Measurements from ENCODE around the gene MTHFR. TPM values are rescaled to one million over a fixed set of nuclear protein-coding genes. Genes with fewer than 3 reads are reported as not detected.

Gene MTHFR
- polyA plus RNA-seq, 3 donors: 8.2 to 16.1 (median 14.0) TPM

DNA sequence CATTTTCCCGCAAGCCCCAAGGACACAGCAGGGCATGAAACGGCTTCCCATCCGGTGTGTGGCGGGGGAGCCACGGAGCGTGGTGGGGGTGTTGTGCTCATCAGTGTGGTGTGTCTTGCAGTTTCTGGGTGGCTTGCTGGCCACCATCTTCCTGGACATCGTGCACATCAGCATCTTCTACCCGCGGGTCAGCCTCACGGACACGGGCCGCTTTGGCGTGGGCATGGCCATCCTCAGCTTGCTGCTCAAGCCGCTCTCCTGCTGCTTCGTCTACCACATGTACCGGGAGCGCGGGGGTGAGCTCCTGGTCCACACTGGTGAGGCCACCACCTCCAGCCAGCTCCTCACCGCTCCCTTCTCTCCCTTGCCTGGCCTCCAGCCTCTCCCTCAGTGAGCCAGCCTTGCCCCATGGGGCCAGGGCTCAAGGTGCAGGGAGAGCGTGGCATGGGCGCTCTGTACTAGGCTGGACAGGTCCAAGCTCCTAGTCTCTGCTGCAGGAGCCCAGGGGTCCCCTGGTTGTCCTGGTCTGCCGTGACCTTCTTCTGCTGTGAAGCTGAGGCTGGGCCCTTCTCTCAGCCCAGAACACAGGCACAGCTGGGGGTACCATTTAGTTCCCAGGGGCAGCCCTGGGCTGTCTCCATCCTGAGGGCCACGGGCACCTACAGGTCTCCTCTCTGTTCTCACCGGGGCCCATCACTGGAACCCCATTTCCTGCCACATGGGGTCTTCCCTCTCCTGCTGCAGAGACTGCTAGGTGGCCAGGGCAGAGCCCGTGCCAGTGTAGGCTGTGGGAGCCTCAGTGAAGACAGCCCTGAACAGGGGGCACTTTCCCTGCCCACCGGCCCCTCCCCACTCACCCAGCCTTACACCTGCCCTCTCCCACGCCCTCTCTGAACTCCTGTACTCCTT, 57.2 kb downstream of the MTHFR start:
- WGBS, 3 donors: 86 to 93% (median 92%) methylated on average over 26 to 27 of the region's 27 CpGs
- H3K27ac ChIP-seq (ENCODE audit: low read depth, low read length): no peak overlapping the region

DNA sequence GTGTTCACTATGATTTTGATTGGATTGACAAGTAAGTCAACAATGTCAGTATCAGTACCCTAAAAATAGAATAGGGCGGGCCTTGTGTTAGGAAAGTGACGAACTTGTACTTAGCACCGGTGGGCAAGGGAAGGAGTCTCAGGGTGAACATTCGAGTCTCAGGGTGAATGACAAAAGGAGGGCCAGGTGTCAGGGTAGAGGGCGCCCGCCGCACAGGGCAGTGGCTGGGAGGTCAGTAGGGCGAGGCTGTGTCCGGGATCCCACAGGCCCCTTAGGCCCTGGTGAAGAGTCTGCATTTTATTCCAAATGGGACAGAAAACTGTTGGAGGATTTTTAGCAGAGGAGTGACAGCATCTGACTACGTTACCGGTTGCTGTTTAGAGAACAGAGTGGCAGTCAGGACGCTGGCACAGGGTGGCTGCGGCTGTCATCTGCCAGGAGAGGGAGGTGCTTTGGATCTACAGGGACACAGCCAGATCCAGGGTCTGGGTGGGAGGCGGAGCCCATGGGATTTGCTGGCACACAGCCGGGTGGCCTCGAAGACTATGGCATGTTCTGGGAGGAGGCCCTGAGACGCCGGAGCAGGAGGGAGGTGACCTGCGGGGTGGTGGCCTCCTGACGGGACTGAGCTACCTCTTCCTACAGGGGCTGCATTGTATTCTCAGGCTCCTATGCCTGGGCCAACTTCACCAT, 58.8 kb downstream of the MTHFR start:
- H3K27ac ChIP-seq (ENCODE audit: low read depth, low read length): no peak overlapping the region
- 38 to 89% (median 88%) methylated on average over 20 of the region's 20 CpGs for WGBS, 3 donors

DNA sequence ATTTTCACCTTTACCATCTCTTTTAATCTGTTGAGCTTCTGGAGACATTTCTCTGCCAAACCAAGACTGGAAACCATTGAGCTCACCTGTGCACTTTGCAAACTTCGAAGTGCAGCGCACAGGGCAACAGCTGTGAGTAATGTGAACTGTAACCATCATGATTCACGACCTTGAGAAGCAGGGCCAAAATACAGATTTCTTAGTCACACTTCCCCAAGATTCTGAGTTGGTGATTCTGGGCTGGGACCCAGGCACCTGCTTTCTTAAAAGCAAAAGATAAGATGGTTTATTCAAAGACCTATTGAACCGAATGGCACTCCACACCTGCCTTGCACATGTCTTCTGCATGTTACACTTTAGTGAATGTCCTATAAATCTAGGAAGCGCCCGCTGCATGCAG, 59.7 kb downstream of the MTHFR start:
- 40 to 86% (median 83%) methylated on average over 6 of the region's 6 CpGs for WGBS, 3 donors
- no peak overlapping the region for H3K27ac ChIP-seq (ENCODE audit: low read depth, low read length)

DNA sequence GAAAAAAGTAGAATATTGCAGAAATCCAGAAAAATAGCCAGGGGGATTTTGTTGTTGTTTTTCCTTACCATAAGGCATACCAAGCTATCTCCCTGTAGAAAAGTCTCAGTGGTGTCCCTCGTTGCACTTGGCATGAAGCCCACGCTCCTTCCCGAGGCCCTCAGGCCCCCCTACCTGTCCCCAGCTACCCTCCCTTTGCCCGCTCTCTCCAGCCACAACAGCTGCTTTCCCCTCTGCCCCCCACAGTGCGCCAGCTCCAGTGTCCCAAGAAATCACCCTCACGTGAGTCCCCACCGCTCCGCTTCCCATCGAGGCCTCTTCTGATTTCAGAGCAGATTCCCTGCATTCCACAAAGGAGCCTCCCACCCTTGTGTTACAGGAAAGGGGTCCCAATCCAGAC, 61.5 kb downstream of the MTHFR start:
- 81 to 84% (median 81%) methylated on average over 9 of the region's 9 CpGs for WGBS, 3 donors
- no peak overlapping the region for H3K27ac ChIP-seq (ENCODE audit: low read depth, low read length)

DNA sequence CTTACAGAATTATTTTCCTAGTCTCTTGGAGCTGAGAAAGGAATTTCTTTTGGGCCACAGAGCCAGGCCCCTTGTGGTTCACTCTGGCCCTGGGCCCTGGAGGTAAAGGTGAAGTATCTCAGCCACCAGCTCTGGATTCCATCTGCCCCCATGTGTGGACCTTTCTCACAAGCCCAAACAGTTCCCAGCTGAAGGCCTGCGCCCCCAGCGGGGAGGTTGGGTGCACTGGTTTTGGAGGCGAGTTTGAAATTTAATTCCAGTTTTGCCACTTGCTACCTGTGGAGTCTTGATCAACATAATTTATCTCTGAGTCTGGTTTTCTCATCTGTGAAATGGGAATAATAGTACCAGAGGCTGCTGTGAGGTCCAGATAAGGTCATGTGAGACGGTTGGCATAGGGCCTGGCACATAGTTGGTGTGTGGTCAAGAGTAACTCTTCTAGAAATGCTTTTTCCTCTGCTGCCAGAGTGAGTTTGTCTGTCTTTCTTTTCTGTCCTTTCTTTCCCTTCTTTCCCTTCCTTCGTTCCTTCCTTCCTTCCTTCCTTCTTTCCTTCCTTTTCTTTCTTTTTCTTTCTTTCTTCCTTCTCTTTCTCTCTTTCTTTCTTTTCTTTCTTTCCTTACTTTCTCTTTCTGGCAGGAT, 63.7 kb downstream of the MTHFR start:
- no peak overlapping the region for H3K27ac ChIP-seq (ENCODE audit: low read depth, low read length)
- 72 to 85% (median 74%) methylated on average over 5 of the region's 5 CpGs for WGBS, 3 donors

DNA sequence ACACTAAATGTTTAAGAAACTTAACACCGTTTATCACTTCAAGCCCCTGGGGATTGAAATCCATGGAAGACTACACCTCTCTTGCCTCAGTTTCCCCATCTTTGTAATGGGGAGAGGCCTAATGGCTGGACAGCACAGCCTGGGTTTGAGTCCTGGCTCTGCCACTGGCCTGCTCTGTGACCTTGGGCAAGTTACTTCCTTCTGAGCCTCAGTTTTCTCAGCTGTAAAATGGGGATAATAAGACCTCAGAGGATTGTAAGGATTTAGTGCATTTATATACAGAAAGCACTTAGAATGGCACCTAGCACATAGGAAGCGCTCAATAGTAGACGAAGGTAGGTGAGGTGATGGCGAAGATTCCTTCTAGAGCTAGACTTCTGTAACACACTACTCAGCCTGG, 64.3 kb downstream of the MTHFR start:
- WGBS, 3 donors: 88 to 93% (median 88%) methylated on average over 4 of the region's 4 CpGs
- no peak overlapping the region for H3K27ac ChIP-seq (ENCODE audit: low read depth, low read length)

DNA sequence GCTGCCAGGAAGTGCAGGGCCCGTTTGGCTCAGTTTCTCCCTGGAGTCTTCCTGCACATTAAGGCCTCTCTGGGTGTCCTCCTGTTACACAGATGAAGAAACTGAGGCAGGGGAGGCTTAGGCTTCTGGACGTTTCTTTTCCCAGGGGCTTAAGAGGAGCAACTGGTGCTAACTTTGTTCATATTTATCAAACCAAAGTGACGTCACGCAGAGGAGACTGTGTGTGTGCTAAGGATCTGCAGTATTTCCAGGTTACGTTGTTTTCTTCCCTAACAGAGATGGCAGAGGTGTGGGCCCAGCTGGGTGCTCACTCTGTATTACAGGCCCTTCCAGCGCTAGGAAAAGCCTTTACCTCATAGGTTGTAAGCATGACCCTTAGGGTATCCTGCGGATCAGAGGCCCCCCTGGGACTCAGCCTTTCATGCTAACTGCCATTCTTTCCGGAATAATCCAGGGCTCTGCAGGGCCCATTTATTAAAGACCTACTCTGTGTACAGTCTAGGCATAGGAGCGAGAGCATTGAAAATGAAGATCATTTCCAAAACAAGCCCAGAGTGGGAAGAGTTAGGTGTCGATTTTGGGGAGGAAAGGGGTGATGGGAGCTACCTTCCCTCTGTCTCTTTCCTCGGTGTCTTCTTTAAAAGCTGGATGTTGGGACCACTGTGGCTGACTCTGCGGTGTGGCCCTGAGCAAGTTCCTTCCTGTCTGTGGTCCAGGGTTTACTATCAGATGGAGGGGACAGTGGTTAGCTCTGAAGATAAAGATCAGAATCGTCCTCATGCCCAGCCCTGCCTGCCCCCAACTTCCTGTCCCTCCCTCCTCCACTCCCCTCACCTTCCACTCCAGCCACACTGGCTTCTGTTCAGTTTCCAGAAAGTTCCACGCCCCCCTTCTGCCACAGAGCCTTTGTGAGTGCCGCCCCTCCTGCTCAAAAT, 65.2 kb downstream of the MTHFR start:
- 43 to 66% (median 46%) methylated on average over 15 of the region's 15 CpGs for WGBS, 3 donors
- no peak overlapping the region for H3K27ac ChIP-seq (ENCODE audit: low read depth, low read length)

DNA sequence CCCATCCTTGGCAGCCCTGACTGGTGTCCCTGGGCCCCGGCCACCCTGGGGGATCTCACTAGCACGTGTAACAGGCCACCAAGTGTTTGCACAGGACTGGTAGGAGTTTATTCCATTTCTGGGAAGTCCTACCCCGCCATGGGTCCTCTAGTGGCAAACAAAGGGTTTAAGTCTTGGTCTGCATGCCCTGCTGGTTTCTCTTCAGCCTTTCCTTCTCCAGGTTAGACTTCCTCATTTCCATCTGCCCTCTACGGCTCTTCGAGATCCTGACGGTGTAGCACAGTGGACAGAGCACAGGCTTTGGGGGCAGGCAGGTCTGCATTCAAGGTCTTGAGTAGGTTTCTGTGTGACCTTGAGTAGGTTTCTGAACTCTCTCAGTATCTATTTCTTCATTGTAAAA, 67.0 kb downstream of the MTHFR start:
- WGBS, 3 donors: 52 to 80% (median 61%) methylated on average over 6 of the region's 6 CpGs
- no peak overlapping the region for H3K27ac ChIP-seq (ENCODE audit: low read depth, low read length)

DNA sequence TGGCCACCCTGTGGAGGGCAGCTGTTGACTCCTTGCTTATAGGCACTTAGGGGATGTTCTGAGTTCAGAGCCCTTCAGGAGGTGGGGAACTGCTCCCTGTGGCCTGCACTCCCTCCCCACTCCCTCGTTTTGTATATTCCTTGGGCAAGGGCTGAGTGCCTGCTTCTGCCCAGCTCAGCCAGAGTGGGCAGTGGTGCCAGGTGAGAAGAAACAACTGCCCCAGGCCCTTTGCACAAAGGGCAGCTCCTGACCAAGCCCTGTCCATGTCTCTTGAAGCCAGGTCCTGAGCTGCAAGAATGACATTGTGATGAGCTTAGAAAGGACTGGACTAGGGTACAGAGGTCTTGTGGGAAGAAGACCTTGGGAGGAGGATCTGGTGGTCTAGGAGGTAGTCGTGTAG, 67.7 kb downstream of the MTHFR start:
- WGBS, 3 donors: 59 to 66% (median 60%) methylated on average over 2 of the region's 2 CpGs
- H3K27ac ChIP-seq (ENCODE audit: low read depth, low read length): no peak overlapping the region

DNA sequence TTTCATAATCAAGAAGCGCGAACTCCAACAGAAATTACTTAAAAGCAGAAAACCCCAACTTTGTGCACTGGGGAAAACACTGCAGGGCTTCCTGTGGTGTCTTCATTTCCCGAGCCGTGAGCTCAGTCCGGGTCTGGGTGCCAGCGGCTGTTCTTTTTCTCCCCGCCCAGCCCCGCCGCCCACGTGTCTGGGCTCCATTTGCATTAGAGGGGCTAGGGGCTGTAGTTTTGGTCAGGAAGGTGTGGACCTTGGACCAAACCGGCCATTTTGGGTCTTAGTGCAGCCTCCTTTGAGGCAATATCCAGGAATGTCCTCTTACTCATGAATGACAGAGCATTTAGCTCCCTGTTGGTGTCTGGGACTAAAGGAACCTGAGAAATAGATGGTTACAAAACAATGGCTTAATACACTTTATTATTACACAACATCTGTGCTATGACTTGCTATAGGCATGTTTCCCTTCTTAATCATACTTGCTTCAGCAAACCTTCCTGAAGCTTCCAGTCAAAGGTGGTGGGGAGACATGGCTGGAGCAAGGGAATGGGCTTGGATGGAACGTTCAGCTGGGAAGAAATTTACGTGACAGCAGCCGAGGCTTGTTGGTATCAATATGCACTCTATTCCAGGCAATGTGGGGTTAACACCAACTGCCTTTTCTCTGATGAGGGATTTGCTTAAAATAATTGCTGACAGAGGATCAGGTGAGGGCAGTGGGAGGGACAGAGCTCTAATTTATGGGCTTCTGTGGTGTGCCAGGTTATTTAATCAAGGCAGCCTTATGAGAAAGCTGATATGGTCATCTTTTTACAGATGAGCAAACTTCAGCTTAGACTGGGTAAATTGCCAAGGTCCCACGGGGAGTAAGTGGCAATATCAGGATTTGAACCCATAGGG, 68.8 kb downstream of the MTHFR start:
- WGBS, 3 donors: 8 to 12% (median 10%) methylated on average over 15 of the region's 15 CpGs
- H3K27ac ChIP-seq (ENCODE audit: low read depth, low read length): peak overlapping the region; percentile 85

DNA sequence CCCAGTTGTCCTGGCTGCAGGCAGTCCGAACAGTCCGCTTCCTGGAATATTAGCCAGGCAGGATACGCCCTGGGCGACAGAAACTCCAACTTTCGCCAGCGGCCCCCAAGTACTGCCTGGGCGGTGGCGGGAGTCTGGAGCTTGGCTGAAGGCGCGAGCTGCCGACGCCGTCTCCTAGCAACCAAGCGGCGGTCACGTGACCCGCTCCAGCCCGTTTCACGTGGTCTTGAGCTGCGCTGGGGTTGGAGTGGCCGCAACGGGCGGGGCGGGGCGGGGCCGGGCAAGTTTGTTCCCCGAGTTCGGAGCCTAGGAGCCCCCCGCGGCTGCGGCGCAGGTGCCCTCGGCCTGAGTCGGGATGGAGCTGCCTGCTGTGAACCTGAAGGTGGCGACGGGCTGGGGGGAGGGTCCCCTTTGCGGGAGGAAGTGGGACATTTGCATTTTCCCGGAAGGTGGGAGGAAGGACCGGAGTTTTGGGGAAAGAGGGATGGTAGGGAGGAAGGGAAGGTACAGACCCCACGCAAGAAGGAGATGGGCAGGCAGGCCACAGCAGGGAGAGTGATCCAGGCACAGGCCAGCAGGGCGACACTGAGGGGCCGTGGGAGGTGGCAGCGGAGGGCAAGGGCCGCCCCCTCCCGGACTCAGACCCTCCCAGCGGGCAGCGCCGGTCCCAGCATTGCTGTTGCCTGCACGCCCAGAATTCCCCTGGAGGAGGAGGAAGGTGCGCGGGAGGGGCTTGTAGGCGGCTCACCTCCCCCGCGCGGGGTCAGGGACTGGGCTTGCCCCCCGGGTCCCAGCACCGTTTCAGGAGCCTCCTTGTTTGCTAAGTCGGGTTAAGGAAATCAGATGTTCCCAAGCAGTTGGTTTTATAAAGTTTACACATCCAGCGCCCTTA, 69.7 kb downstream of the MTHFR start, which contains the start of gene AGTRAP:
AGTRAP (plus strand) TSS at position 283 of the 892 bp plus-strand sequence; CDS start at position 356, 73 bp downstream.
- peak within 1 kb of the TSS; percentile 85 for H3K27ac ChIP-seq (ENCODE audit: low read depth, low read length)
- WGBS, 3 donors: 0 to 1% (median 0%) methylated on average over 53 to 59 of the region's 59 CpGs

Other genes starting within 250 kb of the MTHFR start
- 10 to 100 TPM in 1 of 3 donors, 1 to 10 TPM in 2; 1.5 to 45.9 (median 2.7) TPM for gene FBXO2, start 151.5 kb downstream of the MTHFR start, polyA plus RNA-seq
- gene FBXO44, start 151.1 kb downstream of the MTHFR start, polyA plus RNA-seq: 10 to 100 TPM in 1 of 3 donors, 1 to 10 TPM in 2; 7.3 to 17.6 (median 8.1) TPM
- gene FBXO6, start 141.8 kb downstream of the MTHFR start, polyA plus RNA-seq: 10 to 100 TPM in 2 of 3 donors, 1 to 10 TPM in 1; 9.3 to 15.7 (median 11.2) TPM
- 10 to 100 TPM; 31.2 to 44.5 (median 43.7) TPM for gene MAD2L2, start 124.8 kb downstream of the MTHFR start, polyA plus RNA-seq
- under 1 TPM; under 0.01 to 0.03 (median 0.01) TPM for gene DRAXIN, start 114.3 kb downstream of the MTHFR start, polyA plus RNA-seq
- 10 to 100 TPM; 52.4 to 72.3 (median 63.3) TPM for gene AGTRAP, start 69.8 kb downstream of the MTHFR start, polyA plus RNA-seq
- gene C1orf167, start 43.8 kb downstream of the MTHFR start, polyA plus RNA-seq: 1 to 10 TPM in 2 of 3 donors, under 1 TPM in 1; 0.83 to 2.7 (median 2.1) TPM
- 10 to 100 TPM in 1 of 3 donors, 1 to 10 TPM in 2; 5.4 to 12.6 (median 6.3) TPM for gene CLCN6, start 227 bp upstream of the MTHFR start, polyA plus RNA-seq
- 10 to 100 TPM in 1 of 3 donors, under 1 TPM in 2; 0.42 to 40.6 (median 0.49) TPM for gene NPPA, start 41.8 kb upstream of the MTHFR start, polyA plus RNA-seq
- gene NPPB, start 53.0 kb upstream of the MTHFR start, polyA plus RNA-seq: under 1 TPM in 2 of 3 donors, not detected in 1; 0.58 to 0.62 TPM
- 10 to 100 TPM; 19.2 to 38.2 (median 35.7) TPM for gene KIAA2013, start 120.5 kb upstream of the MTHFR start, polyA plus RNA-seq
- gene PLOD1, start 128.8 kb upstream of the MTHFR start, polyA plus RNA-seq: 10 to 100 TPM; 46.7 to 71.4 (median 47.0) TPM
- gene MFN2, start 174.5 kb upstream of the MTHFR start, polyA plus RNA-seq: 10 to 100 TPM; 19.0 to 53.3 (median 50.5) TPM
- 10 to 100 TPM; 19.0 to 34.0 (median 29.4) TPM for gene MIIP, start 213.5 kb upstream of the MTHFR start, polyA plus RNA-seq